Measurements from ENCODE around the gene KRTCAP3. TPM values are rescaled to one million over a fixed set of nuclear protein-coding genes. Genes with fewer than 3 reads are reported as not detected.

KRTCAP3 gene
- total RNA-seq, 1 experiment from 2014 or later: 0.22 TPM

DNA sequence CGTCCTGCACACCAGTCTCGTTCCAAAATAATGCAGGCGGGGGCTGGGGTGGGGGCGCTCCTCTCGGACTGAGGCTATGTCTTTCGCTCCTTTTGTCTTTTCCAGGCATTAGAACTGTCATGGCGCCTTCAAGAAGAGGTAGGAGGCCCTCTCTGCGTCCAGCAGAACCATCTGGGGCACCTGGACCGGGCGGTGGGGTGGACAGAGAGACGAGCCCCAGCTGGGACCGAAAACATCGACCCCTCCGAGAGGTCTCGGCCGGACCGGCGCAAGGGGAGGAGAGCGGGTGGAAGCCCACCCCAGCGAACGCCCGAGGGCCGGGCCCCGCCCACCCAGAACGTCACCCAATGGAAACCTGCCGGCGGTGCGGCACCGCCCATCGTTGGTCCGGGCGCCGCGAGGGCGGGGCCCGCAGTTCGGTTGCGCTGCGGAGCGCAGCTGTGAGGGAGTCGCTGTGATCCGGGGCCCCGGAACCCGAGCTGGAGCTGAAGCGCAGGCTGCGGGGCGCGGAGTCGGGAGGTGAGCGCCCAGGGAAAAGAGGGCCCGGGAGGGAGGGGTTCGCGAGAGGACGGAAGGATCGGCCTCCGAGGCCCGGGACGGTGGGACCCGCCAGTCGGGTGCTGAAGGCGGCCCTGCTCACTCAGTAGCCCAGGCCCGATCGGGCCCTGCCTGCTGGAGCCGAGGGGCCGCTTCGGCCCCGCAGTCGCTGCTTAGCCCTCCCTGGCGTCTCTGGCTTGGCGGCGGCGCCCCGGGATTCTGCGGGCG lies 13.8 kb upstream of the KRTCAP3 start, which contains the start of gene NRBP1:
TSS of gene NRBP1 (plus strand) at position 419 of the 765 bp plus-strand sequence. CDS start 4,643 bp downstream, outside the sequence.
- DNase-seq (peak; percentile 94), ATAC-seq (peak; percentile 84)
- H2AFZ ChIP-seq (ENCODE audit: low read length): peak within 1 kb of the TSS; percentile 90
- peaks cover 24% of the 10 kb centered on the region for H4K20me1 ChIP-seq (ENCODE audit: low read length)
- intact Hi-C loops (cut with micrococcal nuclease): loop anchor here (1.0 kb wide), 2 partner anchors 19 to 254 kb away; partner anchors contain the start of gene PPM1G
- H3K4me3 ChIP-seq (ENCODE audit: low read length): peak within 1 kb of the TSS; percentile 85
- no peaks in the 10 kb centered on the region for H3K9me3 ChIP-seq (ENCODE audit: low read length)
- TF ChIP-seq EZH2phosphoT487 (IDR thresholded peaks at IDR 0.05; ENCODE audit: borderline replicate concordance, low read length) (no peak), EZH2 (IDR thresholded peaks at IDR 0.05; ENCODE audit: low read length, unreplicated experiment) (no peak)
- TF ChIP-seq, protein P1, sequence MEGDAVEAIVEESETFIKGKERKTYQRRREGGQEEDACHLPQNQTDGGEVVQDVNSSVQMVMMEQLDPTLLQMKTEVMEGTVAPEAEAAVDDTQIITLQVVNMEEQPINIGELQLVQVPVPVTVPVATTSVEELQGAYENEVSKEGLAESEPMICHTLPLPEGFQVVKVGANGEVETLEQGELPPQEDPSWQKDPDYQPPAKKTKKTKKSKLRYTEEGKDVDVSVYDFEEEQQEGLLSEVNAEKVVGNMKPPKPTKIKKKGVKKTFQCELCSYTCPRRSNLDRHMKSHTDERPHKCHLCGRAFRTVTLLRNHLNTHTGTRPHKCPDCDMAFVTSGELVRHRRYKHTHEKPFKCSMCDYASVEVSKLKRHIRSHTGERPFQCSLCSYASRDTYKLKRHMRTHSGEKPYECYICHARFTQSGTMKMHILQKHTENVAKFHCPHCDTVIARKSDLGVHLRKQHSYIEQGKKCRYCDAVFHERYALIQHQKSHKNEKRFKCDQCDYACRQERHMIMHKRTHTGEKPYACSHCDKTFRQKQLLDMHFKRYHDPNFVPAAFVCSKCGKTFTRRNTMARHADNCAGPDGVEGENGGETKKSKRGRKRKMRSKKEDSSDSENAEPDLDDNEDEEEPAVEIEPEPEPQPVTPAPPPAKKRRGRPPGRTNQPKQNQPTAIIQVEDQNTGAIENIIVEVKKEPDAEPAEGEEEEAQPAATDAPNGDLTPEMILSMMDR (conservative IDR thresholded peaks at IDR 0.05; ENCODE audit: low read depth, low read length): peak; percentile 45
- no peaks in the 10 kb centered on the region for H3F3A ChIP-seq (ENCODE audit: low read length, unreplicated experiment)
- BruUV-seq (replicated peaks): no TSS peak
- H3K9me2 ChIP-seq (replicated peaks; ENCODE audit: low read length): no peaks in the 10 kb centered on the region
- H3K27ac ChIP-seq (ENCODE audit: low read length): peak within 1 kb of the TSS; percentile 33
- H3K36me3 ChIP-seq (ENCODE audit: low read depth, low read length): peaks cover 2% of the 10 kb centered on the region; the same call in 1 of the 2 replicates
- H3K4me1 ChIP-seq (ENCODE audit: insufficient read depth, low read length): peaks cover 19% of the 10 kb centered on the region
- peak within 1 kb of the TSS; percentile 99 for H3K4me2 ChIP-seq (ENCODE audit: low read length)
- H3K79me2 ChIP-seq (ENCODE audit: low read length): peaks cover 44% of the 10 kb centered on the region
- ChIA-PET CTCF (interaction anchor here (0.8 kb wide), 1 partner anchor 19 kb away, joined by 3 read pairs; the partner anchor contains the start of gene PPM1G), POLR2A (ENCODE audit: unreplicated experiment) (interaction anchor here (0.5 to 1.4 kb wide), 6 partner anchors 19 to 836 kb away, joined by 3 to 10 read pairs (median 4); partner anchors contain the start of genes AGBL5 and PPM1G)
- peak within 1 kb of the TSS; percentile 78 for H3K9ac ChIP-seq (ENCODE audit: low read length)
- no peaks in the 10 kb centered on the region for H3K27me3 ChIP-seq (ENCODE audit: low read length)

DNA sequence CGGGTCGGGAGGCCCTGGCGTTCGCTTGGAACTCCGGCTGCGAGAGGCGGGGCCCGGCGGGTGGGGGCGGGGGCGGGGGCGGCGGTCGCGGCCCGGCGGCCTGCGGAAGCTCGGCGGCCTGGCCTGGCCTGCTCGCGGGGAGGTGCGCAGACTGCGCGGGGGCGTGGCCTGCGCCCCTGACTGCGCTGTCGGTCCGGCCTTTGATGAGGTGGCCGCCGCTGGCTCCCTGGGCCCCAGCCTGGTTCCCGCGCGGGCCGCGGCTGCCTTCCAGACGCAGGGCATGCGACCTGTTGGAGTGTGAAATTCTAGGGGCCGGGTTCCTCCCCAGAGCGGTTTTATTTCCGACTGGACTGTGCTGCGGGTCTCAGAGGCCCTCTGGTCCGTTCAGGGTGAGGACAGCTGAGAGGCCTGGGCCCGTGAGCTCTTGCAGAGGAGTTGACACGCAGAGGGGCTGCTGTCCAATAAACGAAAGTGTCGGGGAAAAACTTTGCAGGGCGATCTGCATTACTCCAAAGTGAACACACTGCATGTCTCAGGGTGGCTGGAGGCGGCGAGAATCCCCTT lies 13.1 kb upstream of the KRTCAP3 start:
- TF ChIP-seq EZH2phosphoT487 (IDR thresholded peaks at IDR 0.05; ENCODE audit: borderline replicate concordance, low read length): no peak
- TF ChIP-seq, protein P1 (conservative IDR thresholded peaks at IDR 0.05; ENCODE audit: low read depth, low read length): no peak
- TF ChIP-seq EZH2 (IDR thresholded peaks at IDR 0.05; ENCODE audit: low read length, unreplicated experiment): no peak
- Histone ChIP-seq H3K36me3 (ENCODE audit: low read depth, low read length) (peaks cover 8% of the 10 kb centered on the region), H3K79me2 (ENCODE audit: low read length) (peaks cover 44% of the 10 kb centered on the region), H3K4me3 (ENCODE audit: low read length) (peak overlapping the region; percentile 85), H3K27ac (ENCODE audit: low read length) (peak overlapping the region; percentile 33), H3K27me3 (ENCODE audit: low read length) (no peaks in the 10 kb centered on the region), H3F3A (ENCODE audit: low read length, unreplicated experiment) (no peaks in the 10 kb centered on the region), H3K9me2 (replicated peaks; ENCODE audit: low read length) (no peaks in the 10 kb centered on the region), H2AFZ (ENCODE audit: low read length) (peak overlapping the region; percentile 90), H3K9me3 (ENCODE audit: low read length) (no peaks in the 10 kb centered on the region), H3K9ac (ENCODE audit: low read length) (peak overlapping the region; percentile 78), H4K20me1 (ENCODE audit: low read length) (peaks cover 25% of the 10 kb centered on the region), H3K4me1 (ENCODE audit: insufficient read depth, low read length) (peaks cover 19% of the 10 kb centered on the region), H3K4me2 (ENCODE audit: low read length) (peak overlapping the region; percentile 99)
- BruUV-seq (replicated peaks): no TSS peak
- DNase-seq (peak; percentile 86), ATAC-seq (peak; percentile 84)
- intact Hi-C loops (cut with micrococcal nuclease): loop anchor here (1.0 kb wide), 2 partner anchors 20 to 253 kb away; partner anchors contain the start of gene PPM1G
- CTCF ChIA-PET: interaction anchor here (0.8 kb wide), 1 partner anchor 19 kb away, joined by 3 read pairs; the partner anchor contains the start of gene PPM1G
- POLR2A ChIA-PET (ENCODE audit: unreplicated experiment): interaction anchor here (0.5 to 1.4 kb wide), 4 partner anchors 19 to 837 kb away, joined by 3 to 10 read pairs (median 4); partner anchors contain the start of gene PPM1G

All from PC-3 (cell line).